SKM-1 (cell line): ENCODE results near the gene RNF126.
"Not testable (repeated sequence)": the region's sequence is repeated elsewhere in the genome, so short reads cannot be mapped to it uniquely, and the experiment has no call there.

Experiments used
- DNase-seq: peaks from one replicate; lab custom pipeline; 2025; ENCODE audit not compliant: unreplicated experiment; lab: John Stamatoyannopoulos, UW

The RNF126 gene

GRCh38 chr19:615619-616018, 47.4 kb downstream of the RNF126 start:
- no peak for DNase-seq

GRCh38 chr19:613732-614567, 49.1 kb downstream of the RNF126 start:
- no peak for DNase-seq

GRCh38 chr19:612941-613340, 50.1 kb downstream of the RNF126 start:
- DNase-seq, result no peak

GRCh38 chr19:611481-611868, 51.5 kb downstream of the RNF126 start:
- DNase-seq, result no peak

GRCh38 chr19:610801-611480, 52.1 kb downstream of the RNF126 start:
- DNase-seq, result no peak

- no peak for DNase-seq
Observed at GRCh38 chr19:610071-610800, 52.8 kb downstream of the RNF126 start.

GRCh38 chr19:609004-609346, 54.0 kb downstream of the RNF126 start:
- no peak for DNase-seq

GRCh38 chr19:608155-609003, 54.6 kb downstream of the RNF126 start:
- no peak for DNase-seq

GRCh38 chr19:607301-608154, 55.5 kb downstream of the RNF126 start:
- DNase-seq, result no peak

- not testable (repeated sequence) for DNase-seq
Observed at GRCh38 chr19:605061-605971, 57.7 kb downstream of the RNF126 start.

GRCh38 chr19:604355-604754, 58.7 kb downstream of the RNF126 start:
- no peak for DNase-seq

GRCh38 chr19:603779-604178, 59.2 kb downstream of the RNF126 start:
- not testable (repeated sequence) for DNase-seq

- not testable (repeated sequence) for DNase-seq
Observed at GRCh38 chr19:603302-603639, 59.7 kb downstream of the RNF126 start.

- no peak for DNase-seq
Observed at GRCh38 chr19:602391-603301, 60.4 kb downstream of the RNF126 start.

- DNase-seq, result no peak
Observed at GRCh38 chr19:601790-602189, 61.2 kb downstream of the RNF126 start.

- no peak for DNase-seq
Observed at GRCh38 chr19:601310-601709, 61.7 kb downstream of the RNF126 start.
